Panc1 (cell line): ENCODE results near the gene YPEL3.

Experiments
- POLR2AphosphoS5 ChIP-seq: IDR thresholded peaks from 2 replicates; pipeline ENCODE4 v1.6.1; 2012; ENCODE audit warnings: mild to moderate bottlenecking, low read depth, low read length, moderate library complexity
- SIN3A ChIP-seq: IDR thresholded peaks from 2 replicates; pipeline ENCODE4 v1.6.1; 2012; ENCODE audit warnings: low read depth, mild to moderate bottlenecking, low read length, moderate library complexity, borderline replicate concordance; ENCODE audit not compliant: insufficient read depth
- TF ChIP-seq, protein P1 (sequence below): fragments of 450-650 bp; IDR thresholded peaks from 2 replicates; pipeline ENCODE4 v1.5.1; 2017; ENCODE audit warnings: mild to moderate bottlenecking
- TF ChIP-seq, protein P2 (sequence below), 2 experiments: IDR thresholded peaks; 2 replicates each; pipeline ENCODE4 v1.6.1; 2011 to 2012; ENCODE audit warnings: low read depth in 2 of 2, control low read depth in 1 of 2, low read length in 1 of 2, mild to moderate bottlenecking in 1 of 2, moderate library complexity in 1 of 2; ENCODE audit not compliant: insufficient read depth in 1 of 2

GRCh38 chr16:30060836-30061554 is 35.0 kb downstream of the YPEL3 start:
- TF ChIP-seq, protein P1, sequence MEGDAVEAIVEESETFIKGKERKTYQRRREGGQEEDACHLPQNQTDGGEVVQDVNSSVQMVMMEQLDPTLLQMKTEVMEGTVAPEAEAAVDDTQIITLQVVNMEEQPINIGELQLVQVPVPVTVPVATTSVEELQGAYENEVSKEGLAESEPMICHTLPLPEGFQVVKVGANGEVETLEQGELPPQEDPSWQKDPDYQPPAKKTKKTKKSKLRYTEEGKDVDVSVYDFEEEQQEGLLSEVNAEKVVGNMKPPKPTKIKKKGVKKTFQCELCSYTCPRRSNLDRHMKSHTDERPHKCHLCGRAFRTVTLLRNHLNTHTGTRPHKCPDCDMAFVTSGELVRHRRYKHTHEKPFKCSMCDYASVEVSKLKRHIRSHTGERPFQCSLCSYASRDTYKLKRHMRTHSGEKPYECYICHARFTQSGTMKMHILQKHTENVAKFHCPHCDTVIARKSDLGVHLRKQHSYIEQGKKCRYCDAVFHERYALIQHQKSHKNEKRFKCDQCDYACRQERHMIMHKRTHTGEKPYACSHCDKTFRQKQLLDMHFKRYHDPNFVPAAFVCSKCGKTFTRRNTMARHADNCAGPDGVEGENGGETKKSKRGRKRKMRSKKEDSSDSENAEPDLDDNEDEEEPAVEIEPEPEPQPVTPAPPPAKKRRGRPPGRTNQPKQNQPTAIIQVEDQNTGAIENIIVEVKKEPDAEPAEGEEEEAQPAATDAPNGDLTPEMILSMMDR: no peak
- TF ChIP-seq POLR2AphosphoS5: no peak
- TF ChIP-seq, protein P2, sequence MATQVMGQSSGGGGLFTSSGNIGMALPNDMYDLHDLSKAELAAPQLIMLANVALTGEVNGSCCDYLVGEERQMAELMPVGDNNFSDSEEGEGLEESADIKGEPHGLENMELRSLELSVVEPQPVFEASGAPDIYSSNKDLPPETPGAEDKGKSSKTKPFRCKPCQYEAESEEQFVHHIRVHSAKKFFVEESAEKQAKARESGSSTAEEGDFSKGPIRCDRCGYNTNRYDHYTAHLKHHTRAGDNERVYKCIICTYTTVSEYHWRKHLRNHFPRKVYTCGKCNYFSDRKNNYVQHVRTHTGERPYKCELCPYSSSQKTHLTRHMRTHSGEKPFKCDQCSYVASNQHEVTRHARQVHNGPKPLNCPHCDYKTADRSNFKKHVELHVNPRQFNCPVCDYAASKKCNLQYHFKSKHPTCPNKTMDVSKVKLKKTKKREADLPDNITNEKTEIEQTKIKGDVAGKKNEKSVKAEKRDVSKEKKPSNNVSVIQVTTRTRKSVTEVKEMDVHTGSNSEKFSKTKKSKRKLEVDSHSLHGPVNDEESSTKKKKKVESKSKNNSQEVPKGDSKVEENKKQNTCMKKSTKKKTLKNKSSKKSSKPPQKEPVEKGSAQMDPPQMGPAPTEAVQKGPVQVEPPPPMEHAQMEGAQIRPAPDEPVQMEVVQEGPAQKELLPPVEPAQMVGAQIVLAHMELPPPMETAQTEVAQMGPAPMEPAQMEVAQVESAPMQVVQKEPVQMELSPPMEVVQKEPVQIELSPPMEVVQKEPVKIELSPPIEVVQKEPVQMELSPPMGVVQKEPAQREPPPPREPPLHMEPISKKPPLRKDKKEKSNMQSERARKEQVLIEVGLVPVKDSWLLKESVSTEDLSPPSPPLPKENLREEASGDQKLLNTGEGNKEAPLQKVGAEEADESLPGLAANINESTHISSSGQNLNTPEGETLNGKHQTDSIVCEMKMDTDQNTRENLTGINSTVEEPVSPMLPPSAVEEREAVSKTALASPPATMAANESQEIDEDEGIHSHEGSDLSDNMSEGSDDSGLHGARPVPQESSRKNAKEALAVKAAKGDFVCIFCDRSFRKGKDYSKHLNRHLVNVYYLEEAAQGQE (IDR thresholded peaks at IDR 0.05; ENCODE audit: insufficient read depth in 1 of 2, low read depth in 2 of 2, low read length in 1 of 2): no peak
- TF ChIP-seq SIN3A: no peak
